Measurements from ENCODE around the gene API5. TPM values are rescaled to one million over a fixed set of nuclear protein-coding genes. Genes with fewer than 3 reads are reported as not detected.
"Not testable (repeated sequence)": the region's sequence is repeated elsewhere in the genome, so short reads cannot be mapped to it uniquely, and the experiment has no call there.

Gene API5
- total and polyA plus RNA-seq, 7 donors, result 38.4 to 125 (median 73.7) TPM

GRCh38 chr11:43328482-43328881 lies 16.7 kb downstream of the API5 start:
- TF ChIP-seq POLR2A (IDR thresholded peaks at IDR 0.05) (no peak), POLR2AphosphoS5 (IDR thresholded peaks at IDR 0.05) (no peak), EP300 (IDR thresholded peaks at IDR 0.05) (no peak)
- TF ChIP-seq, protein P1, sequence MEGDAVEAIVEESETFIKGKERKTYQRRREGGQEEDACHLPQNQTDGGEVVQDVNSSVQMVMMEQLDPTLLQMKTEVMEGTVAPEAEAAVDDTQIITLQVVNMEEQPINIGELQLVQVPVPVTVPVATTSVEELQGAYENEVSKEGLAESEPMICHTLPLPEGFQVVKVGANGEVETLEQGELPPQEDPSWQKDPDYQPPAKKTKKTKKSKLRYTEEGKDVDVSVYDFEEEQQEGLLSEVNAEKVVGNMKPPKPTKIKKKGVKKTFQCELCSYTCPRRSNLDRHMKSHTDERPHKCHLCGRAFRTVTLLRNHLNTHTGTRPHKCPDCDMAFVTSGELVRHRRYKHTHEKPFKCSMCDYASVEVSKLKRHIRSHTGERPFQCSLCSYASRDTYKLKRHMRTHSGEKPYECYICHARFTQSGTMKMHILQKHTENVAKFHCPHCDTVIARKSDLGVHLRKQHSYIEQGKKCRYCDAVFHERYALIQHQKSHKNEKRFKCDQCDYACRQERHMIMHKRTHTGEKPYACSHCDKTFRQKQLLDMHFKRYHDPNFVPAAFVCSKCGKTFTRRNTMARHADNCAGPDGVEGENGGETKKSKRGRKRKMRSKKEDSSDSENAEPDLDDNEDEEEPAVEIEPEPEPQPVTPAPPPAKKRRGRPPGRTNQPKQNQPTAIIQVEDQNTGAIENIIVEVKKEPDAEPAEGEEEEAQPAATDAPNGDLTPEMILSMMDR (IDR thresholded peaks at IDR 0.05), result no peak
- WGBS, 2 donors, result 97% methylated on average over 2 of the region's 2 CpGs
- H3K27me3 ChIP-seq, result no peaks in the 10 kb centered on the region
- H3K9me3 ChIP-seq, result no peaks in the 10 kb centered on the region
- H3K4me3 ChIP-seq, result no peak overlapping the region
- peaks cover 22 to 100% (median 64%) of the 10 kb centered on the region in 4 donors for H3K36me3 ChIP-seq
- no peaks in the 10 kb centered on the region for H3K4me1 ChIP-seq
- intact Hi-C loops (cut with DNase I), result loop anchor here (10.0 kb wide), 1 partner anchor 66 kb away; no protein-coding TSS in a partner anchor
- H3K27ac ChIP-seq, result no peak overlapping the region
- DNase-seq, result no peak

DNA sequence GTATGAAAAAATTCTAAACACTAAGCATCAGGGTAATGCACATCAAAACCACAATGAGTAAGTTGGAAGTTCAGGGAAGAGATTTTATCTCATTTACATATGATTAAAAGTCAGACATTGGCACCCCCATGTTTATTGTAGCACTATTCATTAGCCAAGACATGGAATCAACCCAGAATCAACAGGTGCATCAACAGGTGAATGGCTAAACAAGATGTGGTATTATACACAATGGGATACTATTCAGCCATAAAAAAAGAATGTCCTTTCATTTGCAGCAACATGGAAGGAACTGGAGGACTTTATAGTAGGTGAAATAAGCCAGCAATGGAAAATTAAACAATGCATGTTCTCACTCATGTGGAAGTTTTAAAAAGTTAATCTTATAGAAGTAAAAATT lies 29.4 kb downstream of the API5 start:
- no peak for TF ChIP-seq POLR2A (IDR thresholded peaks at IDR 0.05)
- TF ChIP-seq, protein P1 (IDR thresholded peaks at IDR 0.05), result no peak
- no peak for TF ChIP-seq EP300 (IDR thresholded peaks at IDR 0.05)
- no peak for TF ChIP-seq POLR2AphosphoS5 (IDR thresholded peaks at IDR 0.05)
- Histone ChIP-seq H3K4me3 (no peak overlapping the region), H3K27ac (no peak overlapping the region), H3K9me3 (no peaks in the 10 kb centered on the region), H3K36me3 (peaks cover 11 to 52% (median 17%) of the 10 kb centered on the region in 4 donors), H3K27me3 (no peaks in the 10 kb centered on the region), H3K4me1 (no peaks in the 10 kb centered on the region)
- no peak for DNase-seq
- intact Hi-C loops (cut with DNase I), result no loop called here

GRCh38 chr11:43351426-43351825 lies 39.6 kb downstream of the API5 start:
- DNase-seq; H3K27me3 ChIP-seq; H3K9me3 ChIP-seq; H3K4me1 ChIP-seq; intact Hi-C loops (cut with DNase I); H3K36me3 ChIP-seq; H3K27ac ChIP-seq; H3K4me3 ChIP-seq: not testable (repeated sequence)
- WGBS, 2 donors, result 21 to 36% methylated on average over 6 of the region's 17 CpGs

GRCh38 chr11:43354311-43354710 lies 42.5 kb downstream of the API5 start:
- H3K36me3 ChIP-seq, result no peaks in the 10 kb centered on the region
- peaks cover 0 to 7% (median 3%) of the 10 kb centered on the region in 4 donors for H3K4me1 ChIP-seq
- TF ChIP-seq POLR2AphosphoS5 (IDR thresholded peaks at IDR 0.05) (no peak), POLR2A (IDR thresholded peaks at IDR 0.05) (no peak)
- TF ChIP-seq, protein P1 (IDR thresholded peaks at IDR 0.05), result no peak
- H3K9me3 ChIP-seq, result no peaks in the 10 kb centered on the region
- 90 to 94% methylated on average over 4 of the region's 4 CpGs for WGBS, 2 donors
- no peaks in the 10 kb centered on the region for H3K27me3 ChIP-seq
- no peak for DNase-seq
- intact Hi-C loops (cut with DNase I), result no loop called here
- no peak overlapping the region for H3K4me3 ChIP-seq
- no peak overlapping the region for H3K27ac ChIP-seq

GRCh38 chr11:43356336-43356735 lies 44.5 kb downstream of the API5 start:
- Histone ChIP-seq H3K27me3 (no peaks in the 10 kb centered on the region), H3K9me3 (no peaks in the 10 kb centered on the region), H3K4me3 (no peak overlapping the region), H3K4me1 (peaks cover 0 to 26% (median 22%) of the 10 kb centered on the region in 4 donors), H3K36me3 (no peaks in the 10 kb centered on the region), H3K27ac (no peak overlapping the region)
- no peak for DNase-seq
- intact Hi-C loops (cut with DNase I), result no loop called here
- TF ChIP-seq POLR2A (IDR thresholded peaks at IDR 0.05), result no peak
- TF ChIP-seq EP300 (IDR thresholded peaks at IDR 0.05), result no peak
- TF ChIP-seq, protein P1 (IDR thresholded peaks at IDR 0.05), result no peak
- no peak for TF ChIP-seq POLR2AphosphoS5 (IDR thresholded peaks at IDR 0.05)

Measured in sigmoid colon (tissue), 7 donors.